Nephron (organoid): ENCODE measurements around the gene TGFBI.

Experiments
- H3K27ac Mint-ChIP-seq, 3 experiments: 2 replicates each; pipeline ENCODE4 v1.8.0; 2020; ENCODE audit warnings: mixed read lengths in 3 of 3, mild to moderate bottlenecking in 2 of 3, moderate library complexity in 1 of 3
- H3K27me3 Mint-ChIP-seq: 2 replicates; pipeline ENCODE4 v1.8.0; 2021; ENCODE audit warnings: low read depth, mild to moderate bottlenecking, moderate library complexity, mixed read lengths
- H3K36me3 Mint-ChIP-seq: 2 replicates; pipeline ENCODE4 v1.8.0; 2020; ENCODE audit warnings: low read depth, mixed read lengths
- H3K4me1 Mint-ChIP-seq: 2 replicates; pipeline ENCODE4 v1.8.0; 2020; ENCODE audit warnings: mixed read lengths
- H3K4me3 Mint-ChIP-seq, 3 experiments: 2 replicates each; pipeline ENCODE4 v1.8.0; 2020; ENCODE audit warnings: mild to moderate bottlenecking in 3 of 3, mixed read lengths in 3 of 3, moderate library complexity in 2 of 3
- H3K9me3 Mint-ChIP-seq: 2 replicates; pipeline ENCODE4 v1.8.0; 2020; ENCODE audit warnings: mixed read lengths
- TF ChIP-seq, protein P1 (sequence below), 3 experiments: fragments of 200-600 bp; sonication (generic); IDR thresholded peaks; one replicate each; pipeline ENCODE4 v1.5.0; 2021; ENCODE audit warnings: antibody characterized with exemption in 3 of 3; ENCODE audit not compliant: unreplicated experiment in 3 of 3

TGFBI gene

DNA sequence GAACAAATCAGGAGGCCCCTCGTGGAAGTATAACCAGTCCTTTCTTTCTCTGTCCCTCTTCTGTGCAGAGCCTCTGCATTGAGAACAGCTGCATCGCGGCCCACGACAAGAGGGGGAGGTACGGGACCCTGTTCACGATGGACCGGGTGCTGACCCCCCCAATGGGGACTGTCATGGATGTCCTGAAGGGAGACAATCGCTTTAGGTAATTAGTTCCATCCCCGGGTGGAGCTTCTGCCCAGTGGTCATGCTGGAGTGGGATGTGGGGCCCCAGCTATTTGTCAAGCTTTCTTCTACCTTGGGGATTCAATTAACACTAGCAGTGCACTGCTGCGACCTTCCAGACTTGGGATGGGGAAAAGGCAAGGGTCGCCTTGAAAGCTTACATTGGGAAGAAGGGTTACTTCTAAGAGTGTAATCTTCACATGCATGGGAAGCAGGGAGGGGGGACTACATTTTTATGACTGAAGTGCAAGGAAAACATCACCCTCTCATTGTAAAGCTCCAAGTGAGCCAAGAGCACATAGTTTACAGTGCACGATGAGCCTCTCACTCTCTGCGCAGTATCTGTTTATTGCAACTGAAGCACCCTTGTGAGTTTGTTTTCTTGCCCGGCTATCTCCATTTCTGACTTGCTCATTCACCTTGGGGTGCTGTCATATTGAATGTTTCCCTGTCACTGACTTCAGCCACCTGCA is 27.0 kb downstream of the TGFBI start:
- H3K27ac Mint-ChIP-seq = peak overlapping the region; percentile 91 to 95 (median 92)
- H3K27me3 Mint-ChIP-seq = peaks cover 8% of the 10 kb centered on the region
- peaks cover 50% of the 10 kb centered on the region for H3K36me3 Mint-ChIP-seq
- no peak overlapping the region for H3K4me3 Mint-ChIP-seq
- TF ChIP-seq, protein P1, sequence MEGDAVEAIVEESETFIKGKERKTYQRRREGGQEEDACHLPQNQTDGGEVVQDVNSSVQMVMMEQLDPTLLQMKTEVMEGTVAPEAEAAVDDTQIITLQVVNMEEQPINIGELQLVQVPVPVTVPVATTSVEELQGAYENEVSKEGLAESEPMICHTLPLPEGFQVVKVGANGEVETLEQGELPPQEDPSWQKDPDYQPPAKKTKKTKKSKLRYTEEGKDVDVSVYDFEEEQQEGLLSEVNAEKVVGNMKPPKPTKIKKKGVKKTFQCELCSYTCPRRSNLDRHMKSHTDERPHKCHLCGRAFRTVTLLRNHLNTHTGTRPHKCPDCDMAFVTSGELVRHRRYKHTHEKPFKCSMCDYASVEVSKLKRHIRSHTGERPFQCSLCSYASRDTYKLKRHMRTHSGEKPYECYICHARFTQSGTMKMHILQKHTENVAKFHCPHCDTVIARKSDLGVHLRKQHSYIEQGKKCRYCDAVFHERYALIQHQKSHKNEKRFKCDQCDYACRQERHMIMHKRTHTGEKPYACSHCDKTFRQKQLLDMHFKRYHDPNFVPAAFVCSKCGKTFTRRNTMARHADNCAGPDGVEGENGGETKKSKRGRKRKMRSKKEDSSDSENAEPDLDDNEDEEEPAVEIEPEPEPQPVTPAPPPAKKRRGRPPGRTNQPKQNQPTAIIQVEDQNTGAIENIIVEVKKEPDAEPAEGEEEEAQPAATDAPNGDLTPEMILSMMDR (IDR thresholded peaks at IDR 0.05; ENCODE audit: unreplicated experiment in 3 of 3) = no peak
- H3K9me3 Mint-ChIP-seq = no peaks in the 10 kb centered on the region
- peaks cover 70% of the 10 kb centered on the region for H3K4me1 Mint-ChIP-seq

DNA sequence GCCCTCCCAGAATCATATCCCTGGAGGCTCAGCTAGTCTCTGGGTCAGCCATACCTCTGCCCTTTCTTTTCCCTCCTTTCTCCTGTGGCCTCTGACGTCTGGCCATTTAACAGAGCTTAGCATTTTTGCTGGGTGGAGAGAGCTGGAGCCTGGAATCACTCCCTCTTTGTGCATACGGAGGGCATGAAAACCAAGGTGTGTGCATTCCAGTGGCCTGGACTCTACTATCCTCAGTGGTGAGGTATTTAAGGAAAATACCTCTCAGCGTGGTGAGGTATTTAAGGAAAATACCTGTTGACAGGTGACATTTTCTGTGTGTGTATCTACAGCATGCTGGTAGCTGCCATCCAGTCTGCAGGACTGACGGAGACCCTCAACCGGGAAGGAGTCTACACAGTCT is 27.5 kb downstream of the TGFBI start:
- TF ChIP-seq, protein P1 (IDR thresholded peaks at IDR 0.05; ENCODE audit: unreplicated experiment in 3 of 3) = no peak
- H3K27ac Mint-ChIP-seq = peak overlapping the region; percentile 91 to 95 (median 92)
- no peaks in the 10 kb centered on the region for H3K9me3 Mint-ChIP-seq
- H3K4me1 Mint-ChIP-seq = peaks cover 75% of the 10 kb centered on the region
- H3K27me3 Mint-ChIP-seq = peaks cover 8% of the 10 kb centered on the region
- no peak overlapping the region for H3K4me3 Mint-ChIP-seq
- H3K36me3 Mint-ChIP-seq = peaks cover 54% of the 10 kb centered on the region

DNA sequence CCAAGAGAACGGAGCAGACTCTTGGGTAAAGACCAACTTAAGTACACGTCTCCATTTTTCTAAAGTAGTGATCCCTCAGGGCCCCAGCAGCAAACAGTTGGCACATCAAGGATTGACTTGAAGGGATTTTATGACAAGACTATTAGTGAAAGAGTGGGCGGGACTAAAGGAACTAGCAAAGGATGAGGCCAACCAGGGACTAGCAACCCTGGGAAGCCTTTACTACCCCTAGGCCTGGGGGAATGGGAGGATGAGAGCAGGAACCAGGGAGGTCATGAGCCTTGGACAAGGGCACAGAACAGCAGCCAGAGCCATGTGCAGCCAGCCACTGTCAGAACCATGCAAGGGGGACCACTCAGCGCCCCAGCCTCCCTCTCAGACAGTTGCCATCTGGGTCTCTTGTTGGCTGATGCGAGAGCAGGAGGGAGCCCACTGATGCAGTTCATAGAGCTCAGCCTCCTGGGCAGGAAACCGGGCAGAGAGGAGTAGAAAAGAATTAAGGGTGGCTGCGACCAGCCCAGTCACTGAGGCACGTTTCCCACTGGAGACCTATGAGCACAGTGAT is 28.1 kb downstream of the TGFBI start:
- Mint-ChIP-seq H3K27me3 (peaks cover 8% of the 10 kb centered on the region), H3K27ac (peak overlapping the region; percentile 91 to 95 (median 92)), H3K4me3 (peak overlapping the region in 2 of 3 experiments; percentile 8 to 63), H3K4me1 (peaks cover 78% of the 10 kb centered on the region), H3K36me3 (peaks cover 59% of the 10 kb centered on the region), H3K9me3 (no peaks in the 10 kb centered on the region)
- TF ChIP-seq, protein P1 (IDR thresholded peaks at IDR 0.05; ENCODE audit: unreplicated experiment in 3 of 3) = no peak

DNA sequence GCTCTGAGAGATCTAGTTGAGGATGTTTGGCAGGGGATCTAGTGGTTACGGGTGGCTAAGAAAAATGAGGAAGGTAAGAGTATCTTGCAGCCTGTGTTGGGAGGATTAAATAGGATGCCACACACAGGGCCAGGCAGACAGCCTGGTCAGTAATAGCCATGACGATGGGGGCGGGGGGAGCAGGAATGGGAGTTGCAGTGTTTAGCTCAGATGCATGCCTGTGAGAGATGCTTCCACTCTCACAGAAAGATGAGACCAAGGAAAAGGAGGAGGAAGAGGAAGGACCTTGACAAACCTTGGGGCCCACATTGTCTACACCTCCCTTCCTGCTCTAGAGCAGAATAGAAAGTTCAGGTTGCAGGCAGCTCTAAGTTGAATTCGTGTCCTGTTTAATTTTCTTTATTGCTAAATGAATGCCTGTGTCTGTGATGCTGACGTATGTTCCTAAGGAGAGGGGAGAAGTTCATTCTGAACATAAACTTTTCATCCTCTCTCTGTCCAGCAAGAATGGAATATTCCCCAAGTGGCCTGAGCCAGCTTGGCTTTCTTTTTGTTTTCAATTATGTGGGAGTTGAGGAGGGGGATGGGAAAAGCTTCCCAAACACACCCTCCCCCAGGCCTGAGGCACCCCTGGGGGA is 28.7 kb downstream of the TGFBI start:
- TF ChIP-seq, protein P1 (IDR thresholded peaks at IDR 0.05; ENCODE audit: unreplicated experiment in 3 of 3) = no peak
- peaks cover 6% of the 10 kb centered on the region for H3K27me3 Mint-ChIP-seq
- peak overlapping the region in 2 of 3 experiments; percentile 20 to 63 for H3K4me3 Mint-ChIP-seq
- H3K9me3 Mint-ChIP-seq = no peaks in the 10 kb centered on the region
- peak overlapping the region; percentile 91 to 95 (median 92) for H3K27ac Mint-ChIP-seq
- H3K4me1 Mint-ChIP-seq = peaks cover 78% of the 10 kb centered on the region
- H3K36me3 Mint-ChIP-seq = peaks cover 60% of the 10 kb centered on the region

DNA sequence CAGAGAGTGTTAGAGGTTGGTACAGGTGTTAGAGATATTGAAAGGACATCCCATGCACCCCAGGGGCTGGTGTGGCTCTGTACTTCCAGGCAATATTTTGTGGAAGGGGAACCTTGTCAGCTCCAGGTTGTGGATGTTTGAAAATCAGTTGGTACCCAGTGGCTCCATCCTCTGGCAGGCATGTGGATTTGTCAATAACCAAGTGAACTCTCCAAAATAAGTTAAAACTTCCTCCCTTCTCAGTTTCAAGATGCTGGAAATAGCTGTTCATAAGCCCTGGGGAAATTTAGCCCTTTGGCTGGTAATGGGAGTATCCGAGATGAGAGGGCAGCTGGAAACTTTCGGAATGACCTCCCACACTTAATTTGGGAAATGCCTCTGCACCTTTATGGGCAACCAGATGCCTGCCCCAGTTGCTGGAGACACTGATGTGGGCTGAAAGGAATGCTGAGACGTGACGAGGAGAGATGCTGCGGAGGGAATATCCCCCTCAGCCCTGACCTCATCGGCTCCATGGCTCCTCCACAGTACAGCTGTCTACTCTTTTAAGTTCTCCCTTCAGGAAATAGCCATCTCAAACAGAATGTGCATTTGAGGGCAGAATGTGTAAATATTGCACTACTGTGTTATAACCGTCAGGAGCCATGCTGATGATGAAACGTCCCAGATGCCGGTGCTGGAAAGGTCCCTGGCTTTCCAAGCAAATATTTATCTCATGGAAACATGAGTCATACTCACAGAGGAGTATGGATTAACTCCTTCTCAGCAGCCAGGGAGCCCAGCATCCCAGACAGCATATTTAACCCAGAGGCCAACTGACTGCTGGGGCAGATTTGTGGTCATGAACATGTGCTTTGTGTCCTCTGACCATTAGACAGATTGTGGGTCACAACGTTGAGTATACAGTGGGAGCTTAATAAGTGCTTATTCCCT is 29.5 kb downstream of the TGFBI start:
- TF ChIP-seq, protein P1 (IDR thresholded peaks at IDR 0.05; ENCODE audit: unreplicated experiment in 3 of 3) = peak in 2 of 3 experiments; percentile 39 to 51
- Mint-ChIP-seq H3K4me3 (peak overlapping the region in 2 of 3 experiments; percentile 20 to 22), H3K4me1 (peaks cover 83% of the 10 kb centered on the region), H3K27ac (peak overlapping the region; percentile 91 to 95 (median 92)), H3K36me3 (peaks cover 65% of the 10 kb centered on the region), H3K9me3 (no peaks in the 10 kb centered on the region), H3K27me3 (peaks cover 4% of the 10 kb centered on the region)
